Stimulated activated CD8-positive, alpha-beta memory T cell treated with anti-CD3 and anti-CD28 coated beads, Interleukin-7, amount 100 ng/mL, for 24 hours (primary cell): ENCODE data around the gene C1QL1.

Source experiments
- DNase-seq: peaks from one replicate; pipeline ENCODE4 v3.0.0-alpha.2; 2020; ENCODE audit warnings: low read depth

The C1QL1 gene

DNA sequence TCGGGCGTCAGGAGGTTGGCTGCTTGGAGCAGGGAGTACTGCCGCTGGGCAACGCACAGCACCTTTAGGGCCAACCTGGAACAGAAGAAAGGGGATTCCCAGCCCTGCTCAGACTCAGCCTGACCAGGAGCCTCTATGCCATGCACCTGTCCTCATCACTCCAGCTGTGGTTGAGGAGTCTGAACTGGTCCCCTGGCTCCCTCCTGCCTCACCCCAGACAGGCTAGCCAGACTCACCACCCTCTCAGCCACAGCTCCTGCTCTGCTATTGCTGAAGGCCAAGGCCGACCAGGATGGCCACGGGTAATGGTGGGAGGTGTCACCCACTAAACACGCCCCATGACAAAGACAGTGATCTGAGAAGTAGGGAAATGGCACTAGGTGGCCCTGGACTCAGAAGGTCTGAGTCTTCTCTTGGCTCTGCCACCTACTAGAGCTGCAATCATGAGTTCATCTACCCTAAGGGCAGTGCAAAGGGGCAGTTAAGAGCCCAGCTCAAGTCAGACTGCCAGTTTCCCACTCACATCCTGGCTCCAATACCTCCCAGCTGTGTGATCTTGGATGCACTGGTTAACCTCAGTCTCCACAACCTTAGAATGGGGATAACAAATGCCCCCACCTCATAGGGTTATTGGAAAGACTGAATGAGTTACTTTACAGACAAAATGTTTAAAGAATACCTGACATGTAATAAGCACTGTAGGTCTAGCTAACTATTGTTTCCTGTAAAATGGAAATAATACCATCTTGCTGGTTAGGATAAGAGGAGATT, 39.0 kb downstream of the C1QL1 start:
- no peak for DNase-seq

DNA sequence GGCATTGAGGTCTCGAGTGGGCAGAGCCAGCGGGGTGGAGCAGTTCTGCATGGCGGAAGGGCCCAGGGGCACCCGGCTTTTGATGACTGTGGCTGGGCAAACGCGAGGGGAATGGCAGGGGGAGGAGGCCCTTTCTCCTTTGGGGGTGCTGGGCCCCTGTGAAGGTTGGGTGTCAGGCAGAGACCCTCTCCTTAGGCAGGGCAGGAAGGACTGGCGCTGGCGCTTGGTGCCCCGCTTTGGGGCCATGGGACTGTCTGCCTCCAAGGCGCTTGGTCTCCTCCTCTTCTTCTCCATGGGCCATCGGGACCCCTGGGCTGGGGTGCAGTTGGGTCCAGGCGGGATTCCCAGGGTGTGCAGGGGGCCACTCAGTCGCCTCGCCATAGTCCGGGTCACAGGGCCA, 40.0 kb downstream of the C1QL1 start:
- no peak for DNase-seq

DNA sequence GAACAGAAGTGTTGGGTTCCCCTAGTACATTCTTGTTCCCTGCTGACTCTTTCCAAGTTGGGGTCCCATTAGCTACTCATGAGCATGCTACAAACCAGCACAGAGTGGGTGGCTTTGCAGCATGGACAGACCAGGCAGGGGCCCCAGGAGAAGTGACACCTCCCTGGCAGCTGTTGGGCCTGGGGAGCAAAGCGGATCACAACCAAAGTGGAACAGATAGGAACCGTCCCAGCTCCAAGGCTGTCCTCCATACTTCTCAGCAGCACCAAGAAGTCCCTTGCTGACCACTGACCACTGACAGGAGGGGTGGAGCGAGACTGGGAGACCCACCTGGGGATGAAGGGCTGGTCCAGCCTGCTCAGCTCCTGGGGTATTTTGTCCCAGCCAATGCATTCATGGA, 40.4 kb downstream of the C1QL1 start:
- no peak for DNase-seq

DNA sequence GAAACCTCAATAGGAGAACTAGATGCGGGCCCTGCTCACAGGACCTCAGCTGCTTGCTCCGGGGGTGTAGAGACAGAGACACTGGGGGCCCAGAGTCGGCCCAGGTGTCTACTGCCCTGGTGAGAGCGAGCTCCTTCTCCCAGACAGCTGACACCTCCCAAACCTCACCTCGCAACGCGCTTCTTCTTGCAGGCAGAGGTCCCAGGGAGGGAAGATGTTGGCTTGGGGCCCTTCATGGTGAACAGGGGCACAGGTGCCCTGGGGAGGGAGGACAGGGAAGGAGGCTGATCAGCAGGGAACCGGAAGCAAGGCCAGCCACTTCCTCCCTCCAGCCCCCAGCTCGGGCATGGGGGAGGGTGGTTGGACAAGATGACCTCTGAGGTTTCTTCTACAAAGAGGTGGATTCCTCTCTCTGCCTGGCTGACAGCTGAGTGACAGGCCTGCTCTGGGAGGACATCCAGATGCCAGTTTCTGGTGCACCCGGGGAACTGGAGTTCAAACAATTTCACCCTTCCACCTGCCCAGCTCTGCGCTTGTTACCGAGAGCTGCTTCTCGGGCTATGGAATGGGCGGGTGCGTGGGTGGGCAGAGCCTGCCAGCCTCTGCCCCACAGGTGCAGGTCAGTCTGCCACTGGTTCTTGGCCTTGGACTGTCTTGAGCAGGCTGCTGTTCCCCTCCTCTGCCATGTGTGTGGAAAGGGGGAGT, 41.1 kb downstream of the C1QL1 start:
- DNase-seq = no peak

DNA sequence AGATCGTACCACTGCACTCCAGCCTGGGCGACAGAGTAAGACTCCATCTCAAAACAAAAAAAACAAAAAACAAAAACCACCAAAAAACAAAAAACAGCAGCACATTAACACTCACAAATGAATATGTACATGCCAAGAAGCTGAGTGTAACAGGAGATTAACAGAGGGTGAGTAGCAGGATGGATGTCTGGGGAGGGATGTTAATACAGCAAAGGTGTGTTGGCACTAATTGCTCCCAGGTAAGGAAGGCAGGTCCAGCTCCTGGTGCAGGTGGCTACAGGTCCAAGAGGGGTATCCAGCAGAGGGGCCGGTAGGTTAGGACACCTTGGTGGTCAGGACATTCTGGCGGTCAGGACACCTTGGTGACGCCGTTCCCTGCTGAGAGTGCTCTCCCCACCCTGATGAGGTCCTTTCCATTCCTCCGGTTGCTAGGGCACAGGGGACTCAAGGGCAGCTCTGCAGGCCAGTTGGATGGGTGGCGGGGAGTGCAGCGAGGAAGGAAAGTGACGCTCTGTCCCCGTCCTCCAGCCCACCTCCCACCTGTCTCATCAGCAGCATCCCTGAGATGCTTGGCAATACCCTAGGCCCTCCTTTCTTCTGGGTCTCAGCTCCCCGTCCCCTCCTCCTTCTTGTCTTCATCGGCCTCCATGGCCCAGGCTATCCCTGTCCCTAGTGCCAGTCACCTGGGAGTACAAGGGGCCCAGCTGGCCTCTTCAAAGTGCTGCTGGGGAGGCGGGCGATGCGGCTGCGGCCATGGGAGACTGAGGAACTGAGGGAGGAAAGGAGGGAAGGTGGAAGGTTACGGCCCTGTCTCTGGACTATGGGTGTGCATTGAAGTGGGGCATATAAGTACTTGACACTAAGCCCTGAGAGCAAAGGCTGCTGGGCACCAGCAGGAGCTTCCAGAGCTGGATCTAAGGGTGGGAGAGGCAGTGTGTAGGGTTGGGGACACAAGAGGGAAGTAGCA, 42.1 kb downstream of the C1QL1 start:
- no peak for DNase-seq

DNA sequence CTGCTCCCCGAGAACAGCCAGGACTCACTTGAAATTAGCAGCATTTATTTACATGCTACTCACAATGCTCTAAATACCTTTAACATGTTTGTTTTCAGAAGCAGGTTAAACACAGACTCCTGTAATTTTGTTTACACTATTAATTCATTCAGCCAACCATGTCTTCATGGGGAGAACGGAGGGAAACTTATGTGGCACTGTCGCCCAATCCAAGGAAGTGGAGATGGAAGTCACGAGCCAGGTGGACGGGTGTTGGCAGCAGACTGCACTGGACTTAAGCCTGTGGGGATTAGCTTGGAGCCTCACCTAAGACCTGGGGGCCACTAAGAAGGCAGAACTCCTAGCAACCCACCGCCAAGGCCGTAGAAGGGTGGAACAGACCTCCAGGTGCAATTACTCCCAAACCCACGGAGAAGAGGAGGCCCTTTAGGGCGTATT, 44.0 kb downstream of the C1QL1 start:
- no peak for DNase-seq

DNA sequence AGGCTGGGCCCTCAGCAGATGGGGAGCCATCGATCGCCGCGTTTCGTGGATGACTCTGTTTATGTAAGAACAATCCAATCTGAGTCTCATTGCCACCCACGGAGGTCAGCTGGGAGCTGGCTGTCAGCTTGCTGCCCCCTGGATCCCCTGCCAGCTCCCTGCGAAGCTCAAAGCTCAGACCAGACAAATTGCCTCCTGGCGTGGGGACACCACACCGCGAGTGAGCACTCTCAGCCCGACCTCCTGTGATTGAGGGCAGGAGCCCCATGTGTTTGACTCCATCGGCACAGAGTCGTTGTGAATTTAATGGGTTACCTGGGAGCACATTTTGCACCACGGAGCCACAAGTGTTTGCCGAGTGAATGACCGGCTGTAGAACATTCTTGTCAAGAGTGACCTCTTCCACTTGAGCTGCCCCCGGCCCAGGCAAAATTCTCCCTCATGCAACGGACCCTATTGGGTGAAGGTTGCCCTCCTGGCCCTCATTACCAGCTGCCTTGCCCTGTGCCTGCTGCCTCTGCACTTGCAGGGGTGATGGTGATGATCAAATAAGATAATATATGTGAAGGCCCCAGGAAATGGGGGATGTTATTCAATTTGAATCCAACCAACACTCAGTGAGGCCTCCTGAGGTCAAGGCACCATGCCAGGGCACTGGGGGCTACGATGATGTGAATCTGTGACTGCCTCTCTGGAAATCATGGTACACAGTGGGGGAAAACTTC, 45.2 kb downstream of the C1QL1 start:
- DNase-seq = no peak

DNA sequence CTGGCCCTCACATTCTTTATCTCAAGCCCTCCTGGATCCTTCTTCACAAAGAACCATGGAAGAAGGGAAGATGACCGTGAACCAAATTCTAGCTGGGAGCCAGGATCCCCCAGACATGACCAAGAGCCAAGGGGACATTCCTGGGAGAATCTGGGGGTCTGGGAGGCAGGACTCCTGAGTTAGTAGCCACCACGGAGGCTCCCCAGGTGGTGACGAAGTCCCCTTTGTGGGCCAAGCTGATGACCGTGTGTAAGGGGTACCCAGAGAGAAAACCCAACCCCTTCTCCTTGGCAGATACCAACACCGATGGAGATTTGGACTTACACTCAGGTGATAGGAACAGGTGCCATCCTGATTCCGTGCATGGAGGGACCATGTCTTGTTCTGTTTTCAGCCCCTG, 46.0 kb downstream of the C1QL1 start:
- no peak for DNase-seq

DNA sequence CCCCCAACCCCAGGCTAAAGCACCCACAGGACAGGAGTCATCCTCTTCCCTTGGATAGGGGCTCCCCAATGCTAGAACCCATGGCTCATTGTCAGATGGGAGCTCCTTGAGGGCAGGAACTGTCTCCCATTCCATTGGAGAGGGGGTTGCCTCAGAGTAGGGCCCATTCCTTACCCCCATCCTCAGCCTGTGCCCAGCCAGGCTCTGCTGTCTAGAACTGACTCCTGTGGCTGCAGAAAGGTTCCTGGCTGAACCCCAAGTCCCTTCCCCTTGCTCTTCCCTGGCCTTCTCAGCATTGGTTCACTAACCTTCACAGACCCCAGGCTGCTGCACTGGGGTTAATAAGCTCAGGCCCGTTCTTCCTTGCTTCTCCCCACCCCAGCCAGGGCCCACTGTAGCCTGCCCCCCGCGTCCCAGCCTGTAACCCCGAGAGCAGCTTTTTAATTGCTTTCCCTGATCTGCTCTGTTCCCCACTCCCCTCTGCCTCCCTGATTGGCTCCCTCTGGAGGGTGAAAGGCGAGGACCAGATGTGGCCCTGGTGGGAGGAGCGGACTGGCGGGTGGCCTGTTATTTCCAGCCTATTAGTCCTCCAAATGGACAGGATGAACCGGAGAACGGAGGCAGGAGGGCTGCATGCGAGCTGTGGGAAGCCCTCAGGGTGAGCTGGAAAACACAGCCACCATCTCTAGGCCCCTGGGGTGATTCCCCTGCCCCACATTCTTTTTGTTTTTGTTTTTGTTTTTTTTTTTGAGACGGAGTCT, 46.8 kb downstream of the C1QL1 start:
- DNase-seq = no peak

DNA sequence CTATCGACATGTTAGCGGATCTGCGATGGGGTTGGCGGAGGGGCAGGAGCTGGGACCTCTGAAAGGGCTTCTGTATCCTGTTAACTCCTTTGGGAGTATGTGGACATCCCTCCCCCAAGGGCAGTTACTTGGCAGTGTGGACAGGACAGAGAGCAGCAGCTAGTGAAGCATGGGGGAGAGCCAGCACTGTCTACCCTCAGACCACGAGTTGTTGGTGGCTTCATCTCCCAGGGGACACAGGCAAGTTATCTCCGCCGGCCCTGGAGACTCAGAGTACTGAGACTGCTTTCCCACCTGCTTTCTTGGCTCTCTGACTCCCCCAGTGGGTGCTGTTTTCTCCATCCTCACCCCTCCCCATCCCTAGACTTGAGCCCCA, 47.5 kb downstream of the C1QL1 start:
- DNase-seq = no peak

DNA sequence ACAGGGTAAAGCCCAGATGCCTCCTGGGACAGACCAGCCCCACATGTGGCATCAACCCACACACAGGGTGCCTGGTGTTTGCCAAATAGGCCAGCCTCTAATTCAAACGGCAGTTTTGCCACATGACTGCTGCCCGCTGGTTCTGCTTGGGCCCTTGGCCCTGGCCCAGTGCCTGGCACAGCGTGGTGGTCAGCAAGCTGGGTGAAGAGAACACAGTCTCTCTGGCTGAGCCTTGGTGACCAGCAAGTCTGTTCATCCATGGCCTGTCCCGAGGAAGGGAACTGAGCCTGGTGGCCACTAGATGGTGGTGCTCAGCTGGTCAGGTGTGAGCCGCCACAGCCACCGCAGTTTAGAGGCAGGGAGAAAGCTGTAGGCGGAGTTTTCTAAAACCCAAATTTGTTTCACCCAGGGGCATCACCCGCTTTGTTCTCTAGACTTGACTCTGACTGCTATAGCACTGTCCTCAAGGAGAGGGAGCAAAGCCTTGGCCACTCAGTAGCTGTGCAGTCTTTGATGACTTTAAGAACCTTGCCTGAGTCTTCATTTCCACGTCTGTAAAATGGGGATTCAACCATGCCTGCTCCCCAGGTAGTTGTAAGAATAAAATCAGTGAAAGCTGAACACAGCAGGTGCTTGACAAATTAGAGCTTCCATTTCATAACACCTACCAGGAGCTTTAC, 48.1 kb downstream of the C1QL1 start:
- no peak for DNase-seq

DNA sequence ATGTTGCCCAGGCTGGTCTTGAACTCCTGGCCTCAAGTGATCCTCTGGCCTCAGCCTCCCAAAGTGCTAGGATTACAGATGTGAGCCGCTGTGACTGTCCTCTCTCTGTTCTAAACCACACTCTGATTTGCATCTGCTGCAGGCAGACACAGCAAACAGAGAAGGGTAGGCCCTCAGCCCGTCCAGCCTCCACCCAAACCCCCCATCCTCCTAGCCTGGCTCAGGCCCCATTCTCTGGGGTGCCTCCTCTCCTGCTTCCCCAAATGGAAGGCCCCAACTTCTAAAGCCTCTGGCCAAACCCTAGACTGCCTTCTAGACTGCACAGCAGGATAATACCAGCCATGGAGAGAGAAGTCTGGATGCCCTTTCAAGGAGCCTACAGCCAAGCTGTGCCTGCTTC, 48.7 kb downstream of the C1QL1 start:
- no peak for DNase-seq

DNA sequence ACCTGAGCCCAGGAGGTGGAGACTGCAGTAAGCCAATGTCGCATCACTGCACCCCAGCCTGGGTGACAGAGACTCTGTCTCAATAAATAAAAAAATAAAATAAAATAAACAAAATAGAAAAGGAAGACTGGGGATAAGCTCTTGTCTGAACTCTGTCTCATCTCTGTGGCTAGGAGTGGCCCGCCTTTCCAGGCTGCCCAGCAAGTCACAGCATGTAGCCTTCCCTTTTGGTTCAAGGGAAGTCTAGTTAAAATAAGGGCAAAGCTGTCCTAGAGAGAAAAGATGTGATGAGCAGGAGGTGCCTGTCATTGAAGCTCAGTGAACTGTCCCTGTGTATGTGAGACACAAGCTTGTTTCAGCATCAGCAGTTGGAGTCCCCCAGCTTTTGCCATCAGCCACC, 50.1 kb downstream of the C1QL1 start:
- no peak for DNase-seq

DNA sequence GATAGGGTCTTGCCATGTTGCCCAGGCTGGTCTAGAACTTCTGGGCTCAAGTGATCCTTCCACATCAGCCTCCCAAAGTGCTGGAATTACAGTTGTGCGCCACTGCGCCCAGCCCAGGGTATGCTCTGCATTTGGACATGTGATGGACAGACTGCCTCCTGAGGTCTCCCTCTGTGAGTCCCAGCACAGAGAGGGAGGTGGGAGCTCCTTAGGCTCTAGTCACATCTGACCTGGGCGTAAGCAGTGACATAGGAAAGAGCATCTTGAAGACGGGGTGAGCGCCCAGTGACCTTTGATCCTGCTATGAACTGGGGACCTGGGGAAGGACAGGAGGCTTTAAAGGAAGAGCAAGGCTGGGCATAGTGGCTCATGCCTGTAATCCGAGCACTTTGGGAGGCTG, 50.6 kb downstream of the C1QL1 start:
- DNase-seq = no peak

DNA sequence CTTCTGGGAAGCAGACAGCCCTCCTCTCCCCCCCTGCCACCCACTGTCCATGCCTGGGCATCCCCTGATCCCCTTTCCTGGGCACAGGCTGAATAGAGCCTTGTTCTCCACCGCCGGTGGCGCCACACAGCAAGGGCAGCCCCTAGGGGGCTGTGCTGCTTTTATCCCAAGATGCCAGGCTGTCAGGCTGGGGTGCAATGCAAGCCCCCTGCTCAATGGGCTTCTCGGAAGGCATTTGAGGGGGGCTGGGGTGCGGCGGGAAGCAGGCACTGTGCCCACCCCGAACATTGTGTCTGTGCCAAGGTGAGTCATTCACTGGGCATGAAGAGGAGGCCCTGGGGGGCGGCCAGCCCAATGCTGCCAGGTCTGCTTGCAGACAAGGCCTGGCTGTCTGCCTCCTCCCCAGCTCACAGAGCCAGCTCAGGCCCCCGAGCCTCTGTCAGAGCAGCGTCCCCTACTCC, 51.3 kb downstream of the C1QL1 start:
- DNase-seq = no peak

DNA sequence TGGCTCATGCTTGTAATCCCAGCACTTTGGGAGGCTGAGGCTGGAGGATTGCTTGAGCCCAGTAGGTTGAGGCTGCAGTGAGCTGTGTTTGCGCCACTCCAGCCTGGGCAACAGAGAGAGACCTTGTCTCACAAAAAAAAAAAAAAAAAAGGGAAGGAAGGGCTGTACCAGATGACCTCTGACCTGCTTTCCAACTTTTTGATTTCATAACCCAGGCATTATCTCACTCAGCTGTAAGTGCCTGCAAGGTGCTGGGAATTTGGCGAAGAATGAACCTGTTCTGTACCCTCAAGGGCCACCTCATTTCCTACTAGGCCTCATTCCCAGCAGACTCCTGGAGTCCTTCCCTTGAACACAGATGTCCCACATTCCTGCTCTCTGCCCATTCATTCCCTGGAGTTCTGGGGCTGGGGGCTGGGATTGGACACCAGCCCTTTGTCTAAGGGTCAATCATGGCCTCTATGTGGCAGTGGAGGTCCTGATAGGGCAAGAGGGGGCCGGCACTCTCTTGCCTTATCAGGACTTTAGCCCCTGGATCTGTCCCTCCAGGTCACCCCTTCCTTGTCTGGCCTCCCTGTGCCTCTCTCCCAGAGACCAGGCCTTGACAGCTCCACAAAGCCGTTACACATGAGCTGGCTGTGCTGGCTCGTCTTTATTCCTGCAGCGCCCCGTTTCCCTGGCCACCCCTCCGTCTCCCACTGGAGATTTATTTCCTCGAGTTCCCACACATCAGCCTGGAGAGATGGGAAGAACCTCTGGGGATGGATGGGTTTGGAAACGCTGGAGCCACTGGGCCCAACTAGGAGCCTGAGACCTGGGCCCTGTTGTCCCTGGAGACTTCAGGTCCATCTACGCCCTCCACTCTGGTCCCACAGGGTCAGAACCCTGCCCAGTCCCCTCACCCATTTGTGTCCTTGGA, 52.0 kb downstream of the C1QL1 start:
- DNase-seq = no peak

DNA sequence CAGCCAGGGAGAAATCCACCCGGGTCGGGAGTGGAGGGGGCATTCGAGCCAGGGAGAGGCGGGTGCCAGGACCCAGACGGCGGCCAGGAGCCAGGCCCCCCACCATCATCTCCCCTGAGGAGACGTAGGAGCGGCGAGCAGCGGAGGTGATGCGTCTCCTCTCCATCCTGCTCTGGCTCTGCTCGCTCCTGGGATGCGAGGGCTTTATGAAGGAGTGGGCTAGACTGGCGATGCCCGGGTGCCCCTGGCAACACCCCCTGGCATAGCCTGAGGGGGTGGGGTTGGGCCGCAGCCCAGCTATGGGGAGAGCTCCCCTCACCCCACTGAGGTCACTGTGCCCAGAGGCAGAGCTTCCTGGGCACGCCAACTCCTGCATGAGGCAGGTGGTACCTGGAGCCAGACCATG, 52.8 kb downstream of the C1QL1 start, which contains the start of gene GFAP:
Gene GFAP (minus strand): TSS at position 180 of the 406 bp plus-strand sequence. CDS start 14 bp downstream, at position 166.
- no peak for DNase-seq

DNA sequence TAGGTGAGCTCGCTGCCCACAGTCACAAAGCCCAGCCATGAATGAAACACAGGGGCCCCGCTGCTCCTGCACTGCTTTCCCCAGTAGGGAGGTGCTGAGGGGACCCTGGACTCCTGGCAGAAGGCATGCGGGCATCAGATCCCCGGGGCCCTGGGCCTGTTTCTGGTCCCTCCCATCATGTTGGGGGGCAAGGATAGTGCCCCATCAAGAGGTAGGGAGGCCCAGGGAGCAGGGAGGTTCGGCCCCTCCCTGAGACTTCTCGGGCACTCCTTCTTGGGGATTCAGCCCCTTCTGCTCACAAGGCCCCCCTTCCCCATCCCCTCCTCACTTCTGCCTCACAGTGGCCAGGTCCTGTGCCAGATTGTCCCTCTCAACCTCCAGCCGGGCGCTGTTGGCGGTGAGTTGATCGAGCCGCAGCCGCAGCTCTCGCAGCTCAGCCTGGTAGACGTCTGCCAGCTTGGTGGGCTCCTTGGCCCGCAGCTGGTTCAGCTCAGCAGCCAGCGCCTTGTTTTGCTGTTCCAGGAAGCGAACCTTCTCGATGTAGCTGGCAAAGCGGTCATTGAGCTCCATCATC, 53.3 kb downstream of the C1QL1 start:
- no peak for DNase-seq

DNA sequence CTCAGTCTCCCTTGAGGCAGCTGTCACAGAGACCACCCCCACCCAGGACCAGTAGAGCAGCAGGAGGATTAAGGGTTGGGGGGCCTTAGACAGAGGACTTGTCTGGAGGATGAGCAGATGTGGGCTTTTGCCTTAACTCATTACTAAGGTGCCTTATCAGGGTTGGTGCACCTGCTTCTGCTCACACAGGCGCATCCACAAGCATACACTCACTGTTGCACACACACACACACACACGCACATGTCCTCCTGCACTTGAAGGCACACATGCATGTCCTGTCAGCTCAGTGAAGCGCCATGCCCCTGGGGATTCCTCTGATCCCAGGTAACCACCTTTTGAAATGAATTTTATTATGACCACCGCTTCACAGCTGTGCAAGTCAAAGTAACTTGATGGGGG, 54.0 kb downstream of the C1QL1 start:
- no peak for DNase-seq
